Measurements from ENCODE around the gene CPE. TPM values are rescaled to one million over a fixed set of nuclear protein-coding genes. Genes with fewer than 3 reads are reported as not detected.

The CPE gene
- total RNA-seq, 6 donors from 2014 or later = 4.2 to 53.7 (median 23.3) TPM

DNA sequence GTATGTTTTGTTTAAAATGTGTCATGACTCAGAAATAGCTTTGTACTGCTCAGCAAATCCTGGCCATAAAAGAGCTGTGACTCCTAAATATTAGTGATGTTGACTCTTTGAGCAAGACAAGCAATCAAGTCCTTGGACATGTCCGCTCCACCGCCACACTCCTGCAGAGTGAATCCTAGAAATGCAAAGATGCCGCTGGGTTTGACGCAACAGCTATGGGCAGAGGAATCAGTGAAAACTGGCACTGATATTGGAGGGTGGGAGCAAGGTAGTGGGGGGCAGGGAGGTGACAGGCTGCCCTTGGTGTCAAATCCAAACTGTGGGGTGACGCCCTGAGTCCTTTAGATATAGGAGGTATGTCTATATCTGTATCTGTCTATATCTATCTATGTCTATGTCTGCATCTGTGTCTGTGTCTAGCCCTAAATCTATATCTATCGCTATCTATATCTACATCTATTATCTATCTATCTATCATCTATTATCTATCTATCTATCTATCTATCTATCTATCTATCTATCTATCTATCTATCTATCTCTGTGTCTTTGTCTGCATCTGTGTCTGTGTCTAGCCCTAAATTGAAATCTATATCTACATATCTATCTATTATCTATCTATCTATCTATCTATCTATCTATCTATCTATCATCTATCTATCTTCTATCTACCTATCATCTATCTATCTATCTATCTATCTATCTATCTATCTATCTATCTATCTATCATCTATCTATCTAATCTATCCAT, 129.7 kb downstream of the CPE start:
- no peak overlapping the region for H3K4me3 ChIP-seq
- no peaks in the 10 kb centered on the region for H3K9me3 ChIP-seq
- no peaks in the 10 kb centered on the region for H3K36me3 ChIP-seq
- H3K4me1 ChIP-seq = peaks cover 0 to 6% (median 4%) of the 10 kb centered on the region in 4 donors
- DNase-seq (no peak), ATAC-seq (ENCODE audit: low FRiP score in 2 of 2) (no peak)
- 98% methylated on average over 6 of the region's 6 CpGs for WGBS, 2 donors
- no peak overlapping the region for H3K27ac ChIP-seq
- no peaks in the 10 kb centered on the region for H3K27me3 ChIP-seq
- TF ChIP-seq EP300 (IDR thresholded peaks at IDR 0.05) = no peak
- no peak for TF ChIP-seq POLR2A (IDR thresholded peaks at IDR 0.05)
- no peak for TF ChIP-seq POLR2AphosphoS5 (IDR thresholded peaks at IDR 0.05)
- TF ChIP-seq, protein P1, sequence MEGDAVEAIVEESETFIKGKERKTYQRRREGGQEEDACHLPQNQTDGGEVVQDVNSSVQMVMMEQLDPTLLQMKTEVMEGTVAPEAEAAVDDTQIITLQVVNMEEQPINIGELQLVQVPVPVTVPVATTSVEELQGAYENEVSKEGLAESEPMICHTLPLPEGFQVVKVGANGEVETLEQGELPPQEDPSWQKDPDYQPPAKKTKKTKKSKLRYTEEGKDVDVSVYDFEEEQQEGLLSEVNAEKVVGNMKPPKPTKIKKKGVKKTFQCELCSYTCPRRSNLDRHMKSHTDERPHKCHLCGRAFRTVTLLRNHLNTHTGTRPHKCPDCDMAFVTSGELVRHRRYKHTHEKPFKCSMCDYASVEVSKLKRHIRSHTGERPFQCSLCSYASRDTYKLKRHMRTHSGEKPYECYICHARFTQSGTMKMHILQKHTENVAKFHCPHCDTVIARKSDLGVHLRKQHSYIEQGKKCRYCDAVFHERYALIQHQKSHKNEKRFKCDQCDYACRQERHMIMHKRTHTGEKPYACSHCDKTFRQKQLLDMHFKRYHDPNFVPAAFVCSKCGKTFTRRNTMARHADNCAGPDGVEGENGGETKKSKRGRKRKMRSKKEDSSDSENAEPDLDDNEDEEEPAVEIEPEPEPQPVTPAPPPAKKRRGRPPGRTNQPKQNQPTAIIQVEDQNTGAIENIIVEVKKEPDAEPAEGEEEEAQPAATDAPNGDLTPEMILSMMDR (IDR thresholded peaks at IDR 0.05) = no peak

DNA sequence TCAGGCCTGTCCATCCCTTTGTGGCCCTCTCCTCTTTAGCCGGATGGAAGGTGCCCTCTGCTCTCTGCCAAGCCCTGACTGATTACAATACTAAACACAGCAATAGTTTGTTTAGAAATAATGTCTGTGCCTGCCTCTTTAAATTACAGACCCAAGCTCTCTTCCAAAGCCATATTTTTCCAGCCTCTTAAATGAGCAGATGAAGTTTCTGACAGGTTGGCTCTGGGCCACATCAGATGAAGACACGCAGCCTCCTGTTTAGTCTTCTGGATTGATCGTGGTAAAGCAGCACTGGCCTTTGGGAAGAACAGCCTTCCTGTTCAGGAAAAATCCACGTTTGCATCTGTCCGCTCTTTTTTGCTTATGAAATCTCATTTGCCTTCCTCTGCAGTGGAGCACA, 133.6 kb downstream of the CPE start:
- Histone ChIP-seq H3K27ac (no peak overlapping the region), H3K27me3 (no peaks in the 10 kb centered on the region), H3K4me1 (peaks cover 2 to 6% (median 6%) of the 10 kb centered on the region in 4 donors), H3K4me3 (no peak overlapping the region), H3K9me3 (no peaks in the 10 kb centered on the region), H3K36me3 (no peaks in the 10 kb centered on the region)
- TF ChIP-seq EP300 (IDR thresholded peaks at IDR 0.05) (no peak), POLR2AphosphoS5 (IDR thresholded peaks at IDR 0.05) (no peak), POLR2A (IDR thresholded peaks at IDR 0.05) (no peak)
- TF ChIP-seq, protein P1 (IDR thresholded peaks at IDR 0.05) = no peak
- 43 to 59% methylated on average over 5 of the region's 5 CpGs for WGBS, 2 donors
- no peak for ATAC-seq (ENCODE audit: low FRiP score in 2 of 2)
- DNase-seq = no peak

DNA sequence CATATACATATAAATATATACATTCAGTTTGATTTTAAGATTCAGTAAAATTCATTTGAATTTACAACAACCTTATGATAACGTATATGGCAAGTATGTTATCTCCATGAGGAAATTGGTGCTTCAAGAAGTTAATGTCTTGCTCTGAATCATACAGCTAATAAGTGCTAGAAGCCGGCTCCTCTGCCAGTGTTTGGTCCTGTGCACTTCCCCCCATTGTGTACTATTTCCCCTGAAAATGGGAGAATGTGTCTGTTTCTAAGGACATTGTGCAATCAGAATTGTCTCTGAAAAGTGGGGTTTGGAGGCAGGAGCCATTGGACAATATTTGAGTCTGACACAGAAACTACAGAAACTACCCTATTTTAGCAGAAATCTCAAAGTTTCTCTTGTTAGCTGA, 135.9 kb downstream of the CPE start:
- TF ChIP-seq, protein P1 (IDR thresholded peaks at IDR 0.05) = no peak
- TF ChIP-seq POLR2AphosphoS5 (IDR thresholded peaks at IDR 0.05) (no peak), POLR2A (IDR thresholded peaks at IDR 0.05) (no peak), EP300 (IDR thresholded peaks at IDR 0.05) (no peak)
- DNase-seq (no peak), ATAC-seq (ENCODE audit: low FRiP score in 2 of 2) (no peak)
- H3K27me3 ChIP-seq = no peaks in the 10 kb centered on the region
- H3K4me3 ChIP-seq = no peak overlapping the region
- no peaks in the 10 kb centered on the region for H3K9me3 ChIP-seq
- H3K36me3 ChIP-seq = no peaks in the 10 kb centered on the region
- WGBS, 2 donors = 50 to 59% methylated on average over 2 of the region's 2 CpGs
- H3K4me1 ChIP-seq = peaks cover 2 to 6% (median 6%) of the 10 kb centered on the region in 4 donors
- H3K27ac ChIP-seq = no peak overlapping the region

DNA sequence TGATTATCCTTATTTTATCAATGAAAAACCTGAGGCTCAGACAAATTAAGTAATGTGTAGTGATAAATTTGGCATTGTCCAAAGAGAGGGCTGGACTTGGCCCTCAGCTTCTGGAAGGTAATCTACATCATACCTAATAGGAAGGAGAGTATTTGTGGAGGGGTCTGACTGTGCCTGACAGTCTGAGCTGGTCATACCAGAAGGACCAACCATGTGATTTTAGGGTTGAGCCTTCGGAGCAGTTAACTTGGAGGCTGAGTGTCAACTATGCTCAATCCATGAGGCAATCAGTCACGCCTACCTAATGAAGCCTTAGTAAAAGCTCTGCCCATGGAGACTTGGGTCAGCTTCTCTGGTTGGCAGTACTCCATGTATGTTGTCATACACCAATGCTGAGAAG, 136.4 kb downstream of the CPE start:
- no peaks in the 10 kb centered on the region for H3K36me3 ChIP-seq
- H3K4me3 ChIP-seq = no peak overlapping the region
- H3K4me1 ChIP-seq = peaks cover 2 to 6% (median 6%) of the 10 kb centered on the region in 4 donors
- TF ChIP-seq POLR2A (IDR thresholded peaks at IDR 0.05) (no peak), EP300 (IDR thresholded peaks at IDR 0.05) (no peak), POLR2AphosphoS5 (IDR thresholded peaks at IDR 0.05) (no peak)
- TF ChIP-seq, protein P1 (IDR thresholded peaks at IDR 0.05) = no peak
- no peaks in the 10 kb centered on the region for H3K9me3 ChIP-seq
- no peak overlapping the region for H3K27ac ChIP-seq
- 68% methylated on average over 2 of the region's 2 CpGs; no CpG with 5 or more reads in 1 of the 2 donors for WGBS, 2 donors
- DNase-seq = no peak
- no peak for ATAC-seq (ENCODE audit: low FRiP score in 2 of 2)
- no peaks in the 10 kb centered on the region for H3K27me3 ChIP-seq
